Endodermal cell (in vitro differentiated cells): ENCODE measurements around the gene NEDD1. TPM values are rescaled to one million over a fixed set of nuclear protein-coding genes. Genes with fewer than 3 reads are reported as not detected.

ENCODE experiments used
- DNase-seq: peaks from one replicate; pipeline ENCODE4 v3.0.0-alpha.2; 2017
- H3K27ac ChIP-seq: 2 replicates; pipeline ENCODE4 v1.5.1; 2013; ENCODE audit warnings: mild to moderate bottlenecking, low read depth, low read length, moderate library complexity
- H3K27me3 ChIP-seq: 2 replicates; pipeline ENCODE4 v1.6.1; 2013; ENCODE audit warnings: mild to moderate bottlenecking, low read length, moderate library complexity; ENCODE audit not compliant: insufficient read depth, control insufficient read depth, poor library complexity, severe bottlenecking
- H3K36me3 ChIP-seq: 2 replicates; pipeline ENCODE4 v1.7.0; 2013; ENCODE audit warnings: mild to moderate bottlenecking, low read length, moderate library complexity; ENCODE audit not compliant: control insufficient read depth, insufficient read depth
- H3K4me1 ChIP-seq: one replicate; pipeline ENCODE4 v1.7.0; 2013; ENCODE audit warnings: low read length; ENCODE audit not compliant: control insufficient read depth, insufficient read depth
- H3K4me3 ChIP-seq: 2 replicates; pipeline ENCODE4 v1.5.1; 2013; ENCODE audit warnings: mild to moderate bottlenecking, low read length, moderate library complexity
- H3K9ac ChIP-seq: 2 replicates; pipeline ENCODE4 v1.6.1; 2013; ENCODE audit warnings: mild to moderate bottlenecking, low read length, moderate library complexity; ENCODE audit not compliant: poor library complexity, severe bottlenecking; ENCODE audit errors: extremely low read depth
- H3K9me3 ChIP-seq: 2 replicates; pipeline ENCODE4 v1.6.1; 2013; ENCODE audit warnings: mild to moderate bottlenecking, low read length, moderate library complexity; ENCODE audit not compliant: control insufficient read depth
- H3K27ac Mint-ChIP-seq: 2 replicates; pipeline ENCODE4 v1.8.0; 2020; ENCODE audit warnings: mixed read lengths
- H3K27me3 Mint-ChIP-seq: 2 replicates; pipeline ENCODE4 v1.8.0; 2021; ENCODE audit warnings: mild to moderate bottlenecking, mixed read lengths; ENCODE audit not compliant: insufficient read depth
- H3K36me3 Mint-ChIP-seq: 2 replicates; pipeline ENCODE4 v1.8.0; 2020; ENCODE audit warnings: low read depth, mixed read lengths
- H3K4me1 Mint-ChIP-seq: 2 replicates; pipeline ENCODE4 v1.8.0; 2020; ENCODE audit warnings: mixed read lengths
- H3K4me3 Mint-ChIP-seq: 2 replicates; pipeline ENCODE4 v1.8.0; 2020; ENCODE audit warnings: mild to moderate bottlenecking, moderate library complexity, mixed read lengths
- H3K9me3 Mint-ChIP-seq: 2 replicates; pipeline ENCODE4 v1.8.0; 2020; ENCODE audit warnings: mild to moderate bottlenecking, mixed read lengths
- WGBS, 2 experiments: methylation state at CpG; one replicate each; pipeline versions ENCODE4 v1.1.5 to v1.1.7; 2013; ENCODE audit warnings: missing lambda C conversion rate in 2 of 2, mixed read lengths in 1 of 2; ENCODE audit not compliant: insufficient coverage in 1 of 2, insufficient read length in 1 of 2; 5-methylcytosine and 5-hydroxymethylcytosine counted together
- total RNA-seq, 2 donors: library from RNA; stranded (reverse); fragmentation: NEBNext Ultra II Directional in 1 of 2; extraction: Animal tissue kit (Norgen Biotek cat#: 25700) in 1 of 2; gene quantifications; 2 replicates in 1 of 2; 3 replicates in 1 of 2; pipeline ENCODE4 v1.2.1, GENCODE V29; 2021
- TF ChIP-seq, protein P1 (sequence below): fragments of 200-600 bp; sonication (generic); conservative IDR thresholded peaks from 2 replicates; pipeline ENCODE4 v1.5.0; 2021; ENCODE audit warnings: antibody characterized with exemption, mild to moderate bottlenecking

The NEDD1 gene
- total RNA-seq, 2 donors from 2014 or later: 34.6 to 42.1 TPM

DNA sequence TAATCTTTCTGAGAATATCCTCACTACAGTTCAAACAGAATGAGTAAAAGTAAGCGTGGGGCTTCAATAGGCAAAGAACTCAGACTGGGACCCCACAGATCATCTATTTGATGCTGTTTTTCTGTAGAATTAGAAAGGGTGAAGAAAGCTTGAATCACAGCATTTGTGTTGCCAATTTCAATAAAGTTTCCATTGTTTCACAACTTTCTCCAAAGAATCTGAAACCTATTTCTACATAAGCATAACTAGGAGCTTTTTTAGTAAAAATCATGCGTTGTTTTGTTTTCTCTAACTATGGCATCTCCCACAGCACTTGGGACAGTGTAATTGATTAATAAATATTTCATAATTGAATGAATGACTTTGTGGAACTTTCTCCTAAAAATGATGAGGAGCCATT lies 16.7 kb upstream of the NEDD1 start:
- Mint-ChIP-seq H3K36me3 (no peaks in the 10 kb centered on the region), H3K4me3 (no peak overlapping the region), H3K27me3 (peaks cover 2% of the 10 kb centered on the region), H3K9me3 (peaks cover 21% of the 10 kb centered on the region), H3K4me1 (peaks cover 5% of the 10 kb centered on the region), H3K27ac (no peak overlapping the region)
- DNase-seq: no peak
- whole genome bisulfite sequencing, 2 experiments: 93 to 100% methylated on average over 1 to 2 of the region's 2 CpGs
- H3K36me3 ChIP-seq: no peaks in the 10 kb centered on the region
- H3K27me3 ChIP-seq: no peaks in the 10 kb centered on the region
- TF ChIP-seq, protein P1, sequence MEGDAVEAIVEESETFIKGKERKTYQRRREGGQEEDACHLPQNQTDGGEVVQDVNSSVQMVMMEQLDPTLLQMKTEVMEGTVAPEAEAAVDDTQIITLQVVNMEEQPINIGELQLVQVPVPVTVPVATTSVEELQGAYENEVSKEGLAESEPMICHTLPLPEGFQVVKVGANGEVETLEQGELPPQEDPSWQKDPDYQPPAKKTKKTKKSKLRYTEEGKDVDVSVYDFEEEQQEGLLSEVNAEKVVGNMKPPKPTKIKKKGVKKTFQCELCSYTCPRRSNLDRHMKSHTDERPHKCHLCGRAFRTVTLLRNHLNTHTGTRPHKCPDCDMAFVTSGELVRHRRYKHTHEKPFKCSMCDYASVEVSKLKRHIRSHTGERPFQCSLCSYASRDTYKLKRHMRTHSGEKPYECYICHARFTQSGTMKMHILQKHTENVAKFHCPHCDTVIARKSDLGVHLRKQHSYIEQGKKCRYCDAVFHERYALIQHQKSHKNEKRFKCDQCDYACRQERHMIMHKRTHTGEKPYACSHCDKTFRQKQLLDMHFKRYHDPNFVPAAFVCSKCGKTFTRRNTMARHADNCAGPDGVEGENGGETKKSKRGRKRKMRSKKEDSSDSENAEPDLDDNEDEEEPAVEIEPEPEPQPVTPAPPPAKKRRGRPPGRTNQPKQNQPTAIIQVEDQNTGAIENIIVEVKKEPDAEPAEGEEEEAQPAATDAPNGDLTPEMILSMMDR: no peak
- no peak overlapping the region for H3K4me3 ChIP-seq
- peaks cover 6% of the 10 kb centered on the region for H3K4me1 ChIP-seq
- H3K9ac ChIP-seq: no peak overlapping the region
- H3K27ac ChIP-seq: no peak overlapping the region
- no peaks in the 10 kb centered on the region for H3K9me3 ChIP-seq

DNA sequence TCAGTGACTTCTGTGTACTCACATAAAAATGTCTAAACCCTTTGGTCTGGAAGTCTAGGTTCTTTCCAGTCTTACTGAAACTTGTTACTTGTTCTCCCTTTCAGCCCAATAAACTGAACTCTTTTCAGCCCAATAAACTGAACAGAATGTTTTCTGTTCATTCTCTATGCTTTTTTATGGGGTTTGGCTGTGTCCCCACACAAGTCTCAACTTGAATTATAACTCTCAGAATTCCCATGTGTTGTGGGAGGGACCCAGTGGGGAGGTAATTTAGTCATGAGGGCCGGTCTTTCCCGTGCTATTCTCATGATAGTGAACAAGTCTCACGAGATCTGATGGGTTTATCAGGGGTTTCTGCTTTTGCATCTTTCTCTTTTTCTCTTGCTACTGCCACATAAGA lies 15.0 kb upstream of the NEDD1 start:
- Histone ChIP-seq H3K9me3 (no peaks in the 10 kb centered on the region), H3K4me1 (peaks cover 2% of the 10 kb centered on the region), H3K36me3 (no peaks in the 10 kb centered on the region), H3K9ac (no peak overlapping the region), H3K4me3 (no peak overlapping the region), H3K27me3 (no peaks in the 10 kb centered on the region), H3K27ac (no peak overlapping the region)
- 80 to 95% methylated on average over 1 to 3 of the region's 3 CpGs for WGBS, 2 experiments
- no peak for DNase-seq
- Mint-ChIP-seq H3K4me3 (no peak overlapping the region), H3K9me3 (peaks cover 21% of the 10 kb centered on the region), H3K36me3 (no peaks in the 10 kb centered on the region), H3K4me1 (peaks cover 3% of the 10 kb centered on the region), H3K27ac (no peak overlapping the region), H3K27me3 (peaks cover 2% of the 10 kb centered on the region)
- TF ChIP-seq, protein P1: no peak

DNA sequence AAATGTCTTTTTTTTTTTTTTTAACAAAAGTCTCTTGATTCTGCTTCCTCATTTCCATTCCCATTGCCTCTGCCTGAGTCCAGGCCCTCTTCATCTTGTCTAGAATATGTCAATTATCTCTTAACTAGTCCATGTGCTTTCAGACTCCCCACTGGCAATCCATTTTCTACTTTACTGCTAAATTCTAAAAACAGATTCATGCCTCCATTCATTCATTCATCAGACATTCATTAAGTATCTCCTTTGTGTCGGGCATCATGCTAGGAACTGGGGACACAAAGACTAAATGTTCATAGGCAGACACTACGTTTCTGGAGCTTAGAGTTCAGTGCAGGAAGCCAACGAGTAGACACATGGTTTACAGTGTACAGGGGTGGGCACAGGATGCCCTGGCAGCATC lies 9.6 kb upstream of the NEDD1 start:
- WGBS, 2 experiments: 51 to 79% methylated on average over 3 of the region's 3 CpGs
- Mint-ChIP-seq H3K27ac (no peak overlapping the region), H3K27me3 (no peaks in the 10 kb centered on the region), H3K9me3 (peaks cover 19% of the 10 kb centered on the region), H3K36me3 (no peaks in the 10 kb centered on the region), H3K4me3 (no peak overlapping the region), H3K4me1 (no peaks in the 10 kb centered on the region)
- no peaks in the 10 kb centered on the region for H3K4me1 ChIP-seq
- TF ChIP-seq, protein P1: no peak
- no peaks in the 10 kb centered on the region for H3K27me3 ChIP-seq
- no peak for DNase-seq
- no peak overlapping the region for H3K9ac ChIP-seq
- no peaks in the 10 kb centered on the region for H3K9me3 ChIP-seq
- H3K27ac ChIP-seq: peak overlapping the region; percentile 86
- H3K36me3 ChIP-seq: no peaks in the 10 kb centered on the region
- no peak overlapping the region for H3K4me3 ChIP-seq
